B cell (primary cell): ENCODE data around the gene PMAIP1. TPM values are rescaled to one million over a fixed set of nuclear protein-coding genes. Genes with fewer than 3 reads are reported as not detected.

Experiments
- ATAC-seq: fragments of 200-7000 bp; cut with Tn5 transposase; one replicate; pipeline ENCODE4 v1.10.0; 2021; ENCODE audit warnings: low read depth, mild to moderate bottlenecking, moderate number of reproducible peaks, moderate library complexity
- CTCF ChIA-PET: fragments of 350-600 bp; sonication (Branson Sonifier 250); formaldehyde crosslinking; loops from one replicate; lab custom pipeline; 2021; ENCODE audit warnings: antibody characterized with exemption, inconsistent platforms; lab: Charles Lee
- POLR2A ChIA-PET: fragments of 350-600 bp; sonication (Branson Sonifier 250); formaldehyde crosslinking; loops from one replicate; lab custom pipeline; 2021; ENCODE audit warnings: antibody characterized with exemption; lab: Charles Lee
- DNase-seq: peaks from one replicate; pipeline ENCODE4 v3.0.0; 2013
- H2AFZ ChIP-seq: 2 replicates; pipeline ENCODE4 v1.6.1; 2012; ENCODE audit warnings: mild to moderate bottlenecking, low read depth, low read length; ENCODE audit not compliant: insufficient read depth, poor library complexity, severe bottlenecking
- H3K27ac ChIP-seq, 2 donors: 1 replicate in 1 of 2; 2 replicates in 1 of 2; pipeline ENCODE4 v1.5.1; 2012 to 2013; ENCODE audit warnings: low read length in 2 of 2, mild to moderate bottlenecking in 2 of 2, moderate library complexity in 1 of 2
- H3K27me3 ChIP-seq, 4 experiments: fragments of 200-600 bp in 1 of 4; sonication (generic) in 1 of 4; replicated peaks in 1 of 4; 1 replicate in 2 of 4; 2 replicates in 2 of 4; pipeline versions ENCODE4 v1.6.1 to v1.7.0; 2013 to 2016; ENCODE audit warnings: low read length in 3 of 4, mild to moderate bottlenecking in 2 of 4, mixed read lengths in 1 of 4, moderate library complexity in 1 of 4; ENCODE audit not compliant: insufficient read depth in 4 of 4, control insufficient read depth in 3 of 4; ENCODE audit errors: control extremely low read depth in 1 of 4
- H3K36me3 ChIP-seq, 2 experiments: replicated peaks in 1 of 2; 1 replicate in 1 of 2; 2 replicates in 1 of 2; pipeline versions ENCODE4 v1.6.1 to v1.7.1; 2013; ENCODE audit warnings: low read length in 1 of 2; ENCODE audit not compliant: insufficient read depth in 2 of 2, control insufficient read depth in 1 of 2; ENCODE audit errors: control extremely low read depth in 1 of 2, extremely low read depth in 1 of 2
- H3K4me1 ChIP-seq, 2 donors: fragments of 200-600 bp in 1 of 2; sonication (generic) in 1 of 2; 1 replicate in 1 of 2; 2 replicates in 1 of 2; pipeline versions ENCODE4 v1.5.1 to v1.6.1; 2013 to 2017; ENCODE audit warnings: low read length in 2 of 2; ENCODE audit not compliant: control insufficient read depth in 2 of 2, insufficient read depth in 2 of 2
- H3K4me2 ChIP-seq: replicated peaks from 2 replicates; pipeline ENCODE3; 2012; ENCODE audit warnings: mild to moderate bottlenecking, low read depth, low read length; ENCODE audit not compliant: poor library complexity, severe bottlenecking
- H3K4me3 ChIP-seq, 5 experiments: fragments of 200-600 bp in 1 of 5; sonication (generic) in 1 of 5; 1 replicate in 3 of 5; 2 replicates in 2 of 5; pipeline versions ENCODE4 v1.5.1 to v1.7.0; 2011 to 2016; ENCODE audit warnings: low read length in 4 of 5, mild to moderate bottlenecking in 4 of 5, low read depth in 2 of 5, control low read depth in 1 of 5, moderate library complexity in 1 of 5; ENCODE audit not compliant: insufficient read depth in 1 of 5; ENCODE audit errors: control extremely low read depth in 1 of 5, extremely low read depth in 1 of 5
- H3K79me2 ChIP-seq: fragments of 200-600 bp; sonication (generic); one replicate; pipeline ENCODE4 v1.6.0; 2016; ENCODE audit warnings: low read length; ENCODE audit not compliant: control insufficient read depth, insufficient read depth
- H3K9ac ChIP-seq: fragments of 200-600 bp; sonication (generic); 2 replicates; pipeline ENCODE4 v1.6.1; 2017; ENCODE audit warnings: mild to moderate bottlenecking, low read length, moderate library complexity
- H3K9me3 ChIP-seq, 3 donors: one replicate each; pipeline versions ENCODE4 v1.6.1 to v1.7.1; 2013; ENCODE audit warnings: low read length in 2 of 3; ENCODE audit not compliant: control insufficient read depth in 2 of 3, insufficient read depth in 1 of 3; ENCODE audit errors: control extremely low read depth in 1 of 3
- H4K20me1 ChIP-seq: 2 replicates; pipeline ENCODE4 v1.6.0; 2012; ENCODE audit warnings: mild to moderate bottlenecking, low read length; ENCODE audit not compliant: insufficient read depth, control insufficient read depth, poor library complexity, severe bottlenecking
- H3K27ac Mint-ChIP-seq: one replicate; pipeline ENCODE4 v1.8.0; 2021; ENCODE audit warnings: mixed read lengths
- H3K27me3 Mint-ChIP-seq: one replicate; pipeline ENCODE4 v1.8.0; 2021; ENCODE audit warnings: mixed read lengths
- H3K4me1 Mint-ChIP-seq: one replicate; pipeline ENCODE4 v1.8.0; 2021; ENCODE audit warnings: mixed read lengths
- H3K4me3 Mint-ChIP-seq: one replicate; pipeline ENCODE4 v1.8.0; 2021; ENCODE audit warnings: mixed read lengths
- H3K9me3 Mint-ChIP-seq: one replicate; pipeline ENCODE4 v1.8.0; 2022; ENCODE audit warnings: mixed read lengths; ENCODE audit not compliant: insufficient read depth
- EZH2 ChIP-seq: IDR thresholded peaks from 2 replicates; pipeline ENCODE4 v1.6.1; 2012; ENCODE audit warnings: borderline replicate concordance, low read depth, mild to moderate bottlenecking, moderate library complexity, low read length; ENCODE audit not compliant: insufficient read depth, poor library complexity, severe bottlenecking
- WGBS: methylation state at CpG from one replicate; pipeline ENCODE4 v1.1.5; 2013; ENCODE audit warnings: missing lambda C conversion rate; ENCODE audit not compliant: insufficient coverage; 5-methylcytosine and 5-hydroxymethylcytosine counted together
- intact Hi-C: fragments of 100-400 bp; cut with micrococcal nuclease; formaldehyde crosslinking; loops from one replicate; pipeline ENCODE4 v1.10.0; 2022
- polyA plus RNA-seq: library from polyadenylated mRNA; depleted of rRNA; stranded (reverse); fragments of >200 nt; gene quantifications from 2 replicates; pipeline ENCODE4 v1.2.3, GENCODE V29; 2012
- total RNA-seq, 2 donors: library from RNA; stranded (reverse); fragments of 120-200 nt in 1 of 2; gene quantifications; 1 replicate in 1 of 2; 2 replicates in 1 of 2; pipeline versions ENCODE4 v1.2.3 to v1.2.4, GENCODE V29; 2013 to 2022
- TF ChIP-seq, protein P1 (sequence below): fragments of 200-600 bp; IDR thresholded peaks from one replicate; pipeline ENCODE4 v1.8.0; 2022; ENCODE audit warnings: antibody characterized with exemption, mild to moderate bottlenecking

Gene PMAIP1
- total and polyA plus RNA-seq, 2 donors (not counting 1 experiment from before 2014, with no cell fraction given), result 67.2 to 89.3 TPM

DNA sequence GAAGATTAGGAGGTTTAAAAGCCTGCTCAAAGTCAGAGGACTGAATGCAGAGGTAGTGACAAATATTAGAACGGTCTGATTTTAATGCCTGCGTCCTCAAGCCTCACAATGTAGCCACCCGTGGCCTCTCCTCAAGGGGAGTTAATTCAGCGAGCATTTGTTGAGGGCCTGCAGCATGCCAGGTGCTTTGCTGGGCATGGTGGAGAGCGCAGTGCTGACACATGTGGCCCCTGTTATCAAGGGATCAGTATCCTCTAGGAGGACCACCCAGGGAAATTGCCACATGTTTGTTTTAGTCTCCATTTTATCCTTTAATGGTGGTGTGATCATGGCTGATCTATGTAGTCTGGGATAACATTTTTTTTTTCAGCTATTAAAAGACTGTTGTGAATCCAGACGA lies 19.2 kb downstream of the PMAIP1 start:
- Histone ChIP-seq H3K4me3 (no peak overlapping the region), H3K4me2 (peak overlapping the region; percentile 80), H2AFZ (no peak overlapping the region), H3K27me3 (no peaks in the 10 kb centered on the region), H3K9me3 (no peaks in the 10 kb centered on the region), H3K9ac (peak overlapping the region; percentile 51), H3K27ac (no peak overlapping the region), H3K79me2 (no peaks in the 10 kb centered on the region), H3K36me3 (no peaks in the 10 kb centered on the region), H3K4me1 (peaks cover 28 to 39% of the 10 kb centered on the region in 2 donors), H4K20me1 (no peaks in the 10 kb centered on the region)
- ChIA-PET POLR2A (interaction anchor here (0.6 to 1.3 kb wide), 3 partner anchors 15 to 42 kb away, joined by 3 to 5 read pairs (median 3); no protein-coding TSS in a partner anchor), CTCF (interaction anchor here (0.5 to 2.9 kb wide), 8 partner anchors 10 to 1804 kb away, joined by 3 to 15 read pairs (median 6); partner anchors contain the start of gene PMAIP1)
- Mint-ChIP-seq H3K27ac (no peak overlapping the region), H3K27me3 (no peaks in the 10 kb centered on the region), H3K4me3 (no peak overlapping the region), H3K4me1 (peaks cover 36% of the 10 kb centered on the region), H3K9me3 (peaks cover 2% of the 10 kb centered on the region)
- no peak for DNase-seq
- ATAC-seq, result no peak
- TF ChIP-seq EZH2, result no peak
- TF ChIP-seq, protein P1, sequence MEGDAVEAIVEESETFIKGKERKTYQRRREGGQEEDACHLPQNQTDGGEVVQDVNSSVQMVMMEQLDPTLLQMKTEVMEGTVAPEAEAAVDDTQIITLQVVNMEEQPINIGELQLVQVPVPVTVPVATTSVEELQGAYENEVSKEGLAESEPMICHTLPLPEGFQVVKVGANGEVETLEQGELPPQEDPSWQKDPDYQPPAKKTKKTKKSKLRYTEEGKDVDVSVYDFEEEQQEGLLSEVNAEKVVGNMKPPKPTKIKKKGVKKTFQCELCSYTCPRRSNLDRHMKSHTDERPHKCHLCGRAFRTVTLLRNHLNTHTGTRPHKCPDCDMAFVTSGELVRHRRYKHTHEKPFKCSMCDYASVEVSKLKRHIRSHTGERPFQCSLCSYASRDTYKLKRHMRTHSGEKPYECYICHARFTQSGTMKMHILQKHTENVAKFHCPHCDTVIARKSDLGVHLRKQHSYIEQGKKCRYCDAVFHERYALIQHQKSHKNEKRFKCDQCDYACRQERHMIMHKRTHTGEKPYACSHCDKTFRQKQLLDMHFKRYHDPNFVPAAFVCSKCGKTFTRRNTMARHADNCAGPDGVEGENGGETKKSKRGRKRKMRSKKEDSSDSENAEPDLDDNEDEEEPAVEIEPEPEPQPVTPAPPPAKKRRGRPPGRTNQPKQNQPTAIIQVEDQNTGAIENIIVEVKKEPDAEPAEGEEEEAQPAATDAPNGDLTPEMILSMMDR, result no peak
- intact Hi-C loops, result loop anchor here (1.0 kb wide), 2 partner anchors 12 to 19 kb away; no protein-coding TSS in a partner anchor
- 98% methylated on average over 6 of the region's 6 CpGs for WGBS

GRCh38 chr18:59921384-59921891 lies 21.6 kb downstream of the PMAIP1 start:
- Mint-ChIP-seq H3K27me3 (no peaks in the 10 kb centered on the region), H3K4me1 (peaks cover 36% of the 10 kb centered on the region), H3K4me3 (peak overlapping the region; percentile 26), H3K27ac (peak overlapping the region; percentile 75), H3K9me3 (peaks cover 2% of the 10 kb centered on the region)
- ChIA-PET CTCF (interaction anchor here (0.9 to 1.2 kb wide), 2 partner anchors 21 to 84 kb away, joined by 3 read pairs; no protein-coding TSS in a partner anchor), POLR2A (interaction anchor here (0.8 kb wide), 1 partner anchor 10 kb away, joined by 3 read pairs; no protein-coding TSS in a partner anchor)
- Histone ChIP-seq H3K9me3 (no peaks in the 10 kb centered on the region), H4K20me1 (no peaks in the 10 kb centered on the region), H3K4me3 (no peak overlapping the region), H3K27me3 (no peaks in the 10 kb centered on the region), H2AFZ (no peak overlapping the region), H3K4me2 (no peak overlapping the region), H3K79me2 (no peaks in the 10 kb centered on the region), H3K27ac (no peak overlapping the region), H3K9ac (no peak overlapping the region), H3K36me3 (no peaks in the 10 kb centered on the region), H3K4me1 (peaks cover 28 to 39% of the 10 kb centered on the region in 2 donors)
- TF ChIP-seq, protein P1, result no peak
- no peak for TF ChIP-seq EZH2
- ATAC-seq, result peak; percentile 51
- intact Hi-C loops, result no loop called here
- WGBS, result 25% methylated on average over 2 of the region's 2 CpGs
- peak; percentile 58 for DNase-seq
